GM21381 (cell line): ENCODE results near the gene CCZ1B.
"Not testable (repeated sequence)": the region's sequence is repeated elsewhere in the genome, so short reads cannot be mapped to it uniquely, and the experiment has no call there.

Experiments used
- ATAC-seq: cut with Tn5 transposase; IDR thresholded peaks from one replicate; pipeline ENCODE4 v1.9.1; 2021; ENCODE audit warnings: mild to moderate bottlenecking, moderate library complexity; ENCODE audit not compliant: unreplicated experiment

Gene CCZ1B

DNA sequence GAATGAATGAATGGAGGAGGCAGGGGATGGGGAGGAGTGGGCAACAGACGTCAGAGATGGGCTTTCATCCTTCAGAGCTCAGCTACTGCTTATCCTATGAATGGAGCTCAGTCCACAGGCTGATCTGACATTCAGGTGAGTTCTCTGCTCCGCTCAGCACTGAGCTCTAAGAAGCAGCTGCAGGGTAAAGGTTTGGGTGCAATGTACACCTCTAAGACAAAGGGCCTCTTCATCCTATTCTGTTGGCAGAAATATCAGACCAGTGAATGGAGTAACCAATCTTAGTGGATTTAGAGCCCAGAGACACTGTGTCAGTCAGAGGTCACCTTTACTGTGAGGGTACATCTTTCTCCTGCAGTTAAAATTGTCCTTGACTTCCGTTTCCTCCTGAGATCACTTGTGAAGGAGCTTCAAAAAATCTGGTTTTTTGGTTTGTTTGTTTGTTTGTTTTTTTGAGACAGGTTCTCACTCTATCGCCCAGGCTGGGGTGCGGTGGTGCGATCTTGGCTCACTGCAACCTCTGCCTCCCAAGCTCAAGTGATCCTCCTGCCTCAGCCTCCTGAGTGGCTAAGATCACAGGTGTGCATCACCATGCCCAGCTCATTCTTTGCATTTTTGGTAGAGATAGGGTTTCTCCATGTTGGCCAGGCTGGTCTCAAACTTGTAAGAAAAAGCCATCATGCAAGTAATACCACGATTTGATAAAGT is 5.1 kb upstream of the CCZ1B start:
- ATAC-seq = no peak

DNA sequence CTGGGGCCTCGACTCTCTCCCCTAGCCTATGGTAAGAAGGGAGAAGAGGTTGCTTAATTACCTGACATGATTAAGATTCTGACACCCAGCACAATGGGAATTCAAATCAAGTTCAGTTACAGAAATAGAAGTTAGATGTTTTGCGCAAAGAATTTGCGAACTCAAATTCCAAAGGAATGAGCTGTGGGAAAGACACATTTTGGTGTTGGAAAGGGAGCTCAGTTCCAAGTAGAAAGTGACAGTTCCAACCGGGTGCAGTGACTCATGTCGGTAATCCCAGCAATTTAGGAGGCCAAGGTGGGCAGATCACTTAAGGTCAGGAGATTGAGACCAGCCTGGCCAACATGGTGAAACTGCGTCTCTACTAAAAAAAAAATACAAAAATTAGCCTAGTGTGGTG is 4.0 kb upstream of the CCZ1B start:
- not testable (repeated sequence) for ATAC-seq

DNA sequence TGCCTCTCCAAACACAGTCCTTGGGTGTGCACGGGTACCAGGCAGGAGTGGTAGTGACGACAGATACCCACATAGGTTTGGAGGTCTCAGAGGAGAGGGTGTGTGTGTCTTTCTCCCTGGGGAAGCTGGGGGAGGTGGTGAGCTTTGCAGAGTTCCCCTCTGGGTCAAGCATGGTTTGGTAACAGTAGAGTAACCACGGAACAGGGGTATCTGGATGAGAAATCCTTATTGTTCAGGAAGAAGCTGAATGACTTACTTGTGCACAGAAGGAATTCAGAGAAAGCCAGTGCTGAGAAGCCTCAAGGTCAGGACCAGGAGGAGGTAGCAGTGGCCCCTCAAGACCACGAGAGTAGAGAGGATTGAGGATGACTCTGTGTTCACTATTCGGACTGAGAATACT is 3.5 kb upstream of the CCZ1B start:
- ATAC-seq = not testable (repeated sequence)

DNA sequence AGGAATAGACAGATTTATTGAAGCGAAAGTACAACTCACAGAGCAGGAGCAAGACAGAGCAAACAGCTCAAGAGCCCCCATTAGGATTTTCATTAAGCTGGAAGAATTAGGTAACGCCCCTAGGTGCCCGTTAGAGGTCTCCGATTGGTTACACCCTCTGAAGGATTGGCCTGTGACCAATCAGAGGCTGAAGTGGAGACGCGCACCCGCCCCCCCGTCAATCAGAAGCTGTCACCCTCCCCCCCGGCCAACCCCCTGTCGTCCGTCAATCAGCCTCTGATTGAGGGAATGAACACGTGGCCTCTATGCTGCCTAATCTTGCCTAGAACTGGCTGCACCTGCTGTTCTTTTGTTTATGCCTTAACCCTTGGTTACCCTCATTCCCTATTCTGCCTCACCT is 1.1 kb upstream of the CCZ1B start:
- not testable (repeated sequence) for ATAC-seq

DNA sequence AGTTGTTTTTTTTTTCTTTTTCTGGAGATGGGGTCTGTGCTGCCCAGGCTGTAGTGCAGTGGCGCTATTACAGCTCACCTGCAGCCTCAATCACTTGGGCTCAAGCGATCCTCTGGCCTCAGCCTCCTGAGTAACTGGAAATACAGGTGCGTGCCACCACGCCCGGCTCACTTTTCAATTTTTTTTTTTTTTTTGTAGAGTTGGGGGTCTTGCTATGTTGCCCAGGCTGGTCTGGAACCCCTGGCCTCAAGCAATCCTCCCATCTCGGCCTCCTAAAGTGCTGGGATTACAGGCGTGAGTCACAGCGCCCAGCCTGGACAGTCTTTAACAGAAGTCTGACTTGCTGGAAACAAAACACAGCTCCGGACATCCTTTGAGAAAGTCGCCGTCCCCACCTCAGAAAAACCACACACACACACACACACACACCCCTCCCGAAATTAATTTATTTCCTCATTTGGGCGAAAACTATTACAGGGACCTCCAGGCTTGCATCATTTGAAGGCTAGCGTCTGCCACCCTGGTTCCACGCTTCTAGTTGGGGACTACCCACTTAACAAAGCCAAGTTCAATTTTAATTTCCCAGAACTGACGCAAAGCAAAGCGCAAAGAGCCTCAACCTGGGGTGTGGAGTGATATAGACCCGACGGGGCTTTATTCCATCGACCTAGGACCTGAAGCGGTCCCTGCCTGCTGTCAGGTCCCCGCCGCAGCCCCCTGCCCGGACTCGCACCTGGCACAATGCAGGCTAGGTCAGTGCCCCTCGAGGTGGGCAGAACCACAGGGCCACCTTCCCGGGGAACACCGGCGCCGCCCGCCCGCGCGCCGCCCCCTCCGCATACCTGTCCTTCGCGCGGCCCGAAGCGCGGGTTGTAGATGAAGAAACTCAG is 594 bp downstream of the CCZ1B start:
- ATAC-seq = peak; percentile 47

DNA sequence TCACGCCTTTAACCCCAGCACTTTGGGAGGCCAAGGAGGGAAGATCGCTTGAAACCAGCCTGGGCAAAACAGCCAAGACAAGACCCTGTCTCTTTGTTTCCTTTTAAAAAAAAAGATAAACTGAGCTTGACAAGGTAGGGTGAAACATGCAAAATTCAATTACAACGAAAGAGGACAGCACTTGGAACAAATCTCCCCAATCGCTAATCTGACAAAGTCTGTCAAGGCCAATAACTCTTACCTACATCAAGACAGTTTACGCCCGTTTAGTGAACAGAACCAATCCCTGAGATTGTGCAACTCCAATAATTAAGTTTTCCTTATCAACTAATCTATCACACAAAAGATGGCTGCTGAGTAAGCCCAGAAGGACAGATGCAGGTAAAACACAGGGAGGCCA is 4.5 kb downstream of the CCZ1B start:
- ATAC-seq = not testable (repeated sequence)

DNA sequence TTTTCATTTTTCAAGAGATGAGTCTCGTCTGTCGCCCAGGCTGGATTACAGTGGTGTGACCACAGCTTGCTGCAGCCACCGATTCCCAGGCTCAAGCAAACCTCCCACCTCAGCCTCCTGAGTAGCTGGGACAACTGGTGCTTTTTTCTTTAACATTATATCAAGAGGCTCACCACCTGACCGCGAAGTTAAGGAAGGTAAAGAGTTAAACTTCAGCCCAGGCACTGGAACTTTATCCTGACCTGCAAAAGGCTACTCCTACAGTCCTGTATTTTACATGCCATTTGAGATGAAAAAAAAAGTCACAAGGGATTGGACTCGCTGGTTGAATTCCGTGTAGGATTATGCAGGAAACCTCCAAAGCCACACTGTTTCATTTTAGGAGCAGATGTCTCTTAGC is 10.6 kb downstream of the CCZ1B start:
- not testable (repeated sequence) for ATAC-seq

DNA sequence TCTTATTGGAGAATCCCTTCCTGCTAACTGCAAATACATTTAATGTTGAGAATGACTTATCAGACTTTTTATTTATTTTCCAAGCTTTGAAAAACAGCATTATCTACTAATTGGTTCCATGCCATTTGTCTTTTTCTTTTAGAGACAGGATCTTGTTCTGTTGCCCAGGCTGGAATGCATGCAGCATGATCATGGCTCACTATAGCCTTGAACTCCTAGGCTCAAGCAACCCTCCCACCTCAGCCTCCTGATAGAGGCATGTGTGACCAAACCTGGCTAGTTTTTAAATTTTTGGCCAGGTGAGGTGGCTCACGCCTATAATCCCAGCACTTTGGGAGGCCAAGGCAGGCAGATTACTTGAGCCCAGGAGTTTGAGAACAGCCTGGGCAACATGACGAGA is 13.1 kb downstream of the CCZ1B start:
- ATAC-seq = not testable (repeated sequence)

DNA sequence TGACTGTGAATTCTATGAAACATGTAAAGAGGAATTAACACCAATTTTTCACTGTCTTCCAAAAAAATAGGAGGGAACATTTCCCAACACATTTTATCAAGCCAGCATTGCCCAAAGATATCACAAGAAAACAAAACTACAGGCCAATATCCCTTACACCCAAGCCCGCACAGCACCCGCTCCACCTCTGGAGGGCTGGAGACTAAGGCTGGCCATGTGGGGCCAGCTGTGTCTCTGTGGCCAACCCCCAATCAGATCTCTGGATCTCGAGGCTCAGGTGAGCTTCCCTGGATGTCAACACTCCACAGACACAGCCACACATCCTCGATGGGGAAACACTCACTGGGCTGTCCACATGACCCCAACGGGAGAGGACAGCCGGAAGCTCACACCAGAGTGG is 18.1 kb downstream of the CCZ1B start:
- ATAC-seq = not testable (repeated sequence)

DNA sequence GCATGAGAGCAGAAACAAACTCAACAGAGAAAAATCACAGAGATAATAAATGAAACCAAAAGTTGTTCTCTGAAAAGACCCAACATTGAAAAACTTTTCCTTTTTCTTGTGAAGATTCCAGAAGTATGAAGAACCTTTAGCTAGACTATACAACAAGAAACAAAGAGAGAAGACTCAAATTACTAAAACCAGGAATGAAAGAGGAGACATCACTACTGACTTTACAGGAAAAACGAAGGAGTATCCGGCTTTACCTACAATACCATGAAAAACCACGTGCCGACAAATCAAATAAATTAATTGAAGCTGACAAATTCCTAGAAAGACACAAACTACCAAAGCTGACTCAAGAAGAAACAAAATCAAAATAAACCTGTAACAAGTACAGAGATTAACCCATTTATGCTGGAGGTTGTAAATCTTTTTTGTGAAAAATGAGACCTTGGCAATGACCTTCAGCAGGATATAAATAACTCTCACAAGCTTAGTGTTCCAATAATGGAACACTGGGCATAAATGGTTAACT is 18.6 kb downstream of the CCZ1B start:
- ATAC-seq = not testable (repeated sequence)

DNA sequence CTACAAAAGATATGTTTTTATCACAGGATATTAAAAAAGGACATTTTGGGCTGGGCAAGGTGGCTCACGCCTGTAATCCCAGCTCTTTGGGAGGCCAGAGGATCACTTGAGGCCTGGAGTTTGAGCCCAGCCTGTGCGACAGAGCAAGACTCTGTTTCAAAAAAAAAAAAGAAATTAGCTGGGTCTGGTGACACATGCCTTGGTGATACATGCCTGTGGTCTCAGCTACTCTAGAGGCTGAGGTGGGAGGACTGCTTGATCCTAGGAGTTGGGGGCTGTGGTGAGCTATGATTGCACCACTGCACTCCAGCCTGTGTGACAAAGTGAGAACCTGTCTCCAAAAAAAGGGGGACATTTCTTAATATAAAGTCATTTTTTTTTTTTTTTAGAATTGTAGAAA is 25.7 kb downstream of the CCZ1B start:
- ATAC-seq = not testable (repeated sequence)

DNA sequence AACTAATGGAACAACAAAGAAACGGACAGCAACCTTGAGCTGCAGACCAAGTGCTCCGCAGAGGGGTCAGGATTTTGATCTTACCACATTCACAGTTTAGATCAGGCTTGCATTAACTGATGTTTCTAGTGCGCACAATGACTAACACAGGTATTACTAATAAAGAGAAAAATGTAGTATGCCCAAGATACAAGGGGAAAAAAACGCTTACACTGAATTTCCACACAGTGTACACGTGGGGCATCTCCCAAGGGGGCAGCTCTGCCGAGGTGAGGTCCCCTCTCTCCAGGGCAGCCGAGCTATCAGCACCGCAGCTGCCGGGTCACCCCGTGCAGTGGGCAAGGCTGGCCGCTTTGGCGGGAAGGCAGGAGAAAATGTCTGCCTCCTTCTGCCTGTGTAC is 26.2 kb downstream of the CCZ1B start:
- ATAC-seq = not testable (repeated sequence)

DNA sequence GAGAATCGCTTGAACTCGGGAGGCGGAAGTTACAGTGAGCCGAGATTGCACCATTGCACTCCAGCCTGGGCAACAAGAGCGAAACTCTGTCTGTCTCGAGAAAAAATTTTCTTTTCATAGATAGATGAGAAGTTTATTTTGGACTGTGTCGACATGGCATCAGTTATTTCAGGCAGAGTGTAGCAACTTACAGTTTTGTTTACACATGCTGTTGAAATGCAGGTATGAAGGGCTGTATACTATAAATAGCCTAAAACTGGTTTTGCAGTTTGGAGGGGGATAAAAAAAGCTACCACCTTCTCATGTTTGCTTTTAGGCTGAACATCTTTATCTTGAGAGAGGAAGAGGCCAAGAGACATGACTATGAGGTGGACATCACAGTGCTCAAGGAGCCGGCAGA is 28.0 kb downstream of the CCZ1B start:
- ATAC-seq = not testable (repeated sequence)

DNA sequence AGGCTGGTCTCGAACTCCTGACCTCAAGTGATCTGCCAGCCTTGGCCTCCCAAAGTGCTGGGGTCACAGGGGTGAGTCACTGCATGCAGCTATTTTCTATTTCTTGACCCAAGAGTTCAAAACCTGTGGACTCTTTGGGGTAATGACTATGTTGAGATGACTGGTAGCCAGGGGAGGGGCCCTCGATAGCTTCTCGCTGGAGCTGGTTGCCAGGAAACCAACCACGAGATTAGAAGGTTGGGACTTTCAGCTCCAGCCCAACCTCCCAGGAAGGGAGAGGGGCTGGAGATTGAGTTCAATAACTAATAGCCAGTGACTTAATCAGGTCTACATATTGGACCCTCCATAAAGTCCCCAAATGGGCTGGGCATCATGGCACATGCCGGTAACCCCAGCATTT is 28.9 kb downstream of the CCZ1B start:
- ATAC-seq = not testable (repeated sequence)

DNA sequence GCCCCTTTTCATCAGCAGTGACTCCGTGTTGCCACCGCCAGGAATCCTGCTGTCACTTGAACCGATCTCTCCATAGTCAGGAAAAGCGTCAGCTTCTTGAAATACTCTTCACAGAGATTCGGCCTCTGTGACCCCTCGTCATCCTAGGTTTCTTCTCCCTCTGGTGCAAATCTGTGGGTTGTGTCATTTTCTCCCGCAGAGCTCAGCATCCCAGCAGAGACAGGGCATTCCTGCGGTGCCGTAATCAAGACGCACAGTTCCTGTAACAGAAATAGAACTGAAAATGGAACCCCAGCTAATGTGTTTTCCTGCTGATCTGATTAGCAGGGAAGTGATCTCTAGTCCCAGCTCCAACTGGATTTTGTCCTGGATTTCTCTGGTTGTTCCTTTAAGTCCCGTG is 31.8 kb downstream of the CCZ1B start:
- ATAC-seq = not testable (repeated sequence)

DNA sequence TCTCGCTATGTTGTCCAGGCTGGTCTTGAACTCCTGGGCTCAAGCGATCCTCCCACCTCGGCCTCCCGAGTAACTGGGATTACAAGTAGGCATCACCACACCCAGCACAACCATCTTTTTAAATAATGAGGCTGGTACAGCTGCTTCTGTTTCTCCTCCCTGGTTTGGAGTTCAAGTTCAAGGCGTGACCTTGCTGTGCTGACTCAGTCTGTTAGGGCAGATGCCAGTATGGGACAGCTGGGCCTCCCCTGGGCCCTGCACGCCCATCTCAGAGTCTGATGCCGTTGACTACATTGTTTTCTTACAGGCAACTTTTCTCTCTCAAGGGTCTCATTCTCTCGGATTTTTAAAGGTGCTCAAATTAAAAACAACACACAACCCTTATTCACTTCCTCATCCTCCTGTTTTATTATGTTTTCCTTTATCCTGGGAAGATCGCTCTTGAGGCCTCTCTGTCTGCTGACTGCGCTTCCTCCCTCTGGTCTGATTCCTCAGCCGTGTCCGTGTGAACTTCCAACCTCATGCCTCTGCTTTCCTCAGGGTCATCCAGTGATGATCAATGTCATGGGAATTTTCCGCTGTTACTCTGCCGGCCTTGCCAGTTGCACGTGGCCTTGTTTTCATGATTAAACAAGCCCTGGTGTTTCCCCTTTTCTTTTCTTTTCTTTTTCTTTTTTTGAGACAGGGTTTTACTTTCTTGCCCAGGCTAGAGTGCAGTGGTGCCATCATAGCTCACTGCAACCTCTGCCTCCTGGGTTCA is 33.8 kb downstream of the CCZ1B start:
- not testable (repeated sequence) for ATAC-seq

DNA sequence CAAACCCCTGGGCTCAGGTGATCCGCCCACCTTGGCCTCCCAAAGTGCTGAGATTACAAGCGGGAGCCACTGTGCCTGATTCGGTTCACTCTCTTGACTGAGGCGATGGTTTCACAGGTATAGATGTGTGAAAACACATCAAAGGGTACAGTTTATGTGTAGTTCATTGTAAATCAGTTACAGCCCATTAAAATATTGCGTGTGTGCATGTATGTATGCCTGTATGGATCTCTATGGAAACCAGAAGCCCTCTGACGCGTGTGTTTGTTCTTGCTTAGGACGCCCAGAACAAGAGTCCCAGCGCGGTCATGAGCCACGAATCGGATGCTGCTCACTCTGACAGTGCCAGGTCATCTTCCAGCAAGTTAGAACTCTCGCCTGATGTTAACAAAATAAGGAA is 36.7 kb downstream of the CCZ1B start:
- ATAC-seq = not testable (repeated sequence)

DNA sequence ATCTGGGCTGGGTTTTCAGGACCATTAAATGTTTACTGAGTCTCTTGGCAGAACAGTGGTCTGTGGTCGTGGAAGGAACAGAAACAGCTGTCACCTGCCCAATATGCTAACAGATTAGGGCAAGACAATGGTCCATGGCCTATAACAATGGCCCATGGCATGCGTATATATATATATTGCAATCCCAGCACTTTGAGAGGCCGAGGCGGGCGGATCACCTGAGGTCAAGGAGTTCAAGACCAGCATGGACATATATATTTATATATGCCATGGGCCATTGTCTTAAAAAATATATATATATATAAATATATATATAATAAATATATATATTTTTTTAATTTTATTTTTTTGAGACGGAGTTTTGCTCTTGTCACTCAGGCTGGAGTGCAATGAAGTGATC is 44.5 kb downstream of the CCZ1B start:
- ATAC-seq = not testable (repeated sequence)

DNA sequence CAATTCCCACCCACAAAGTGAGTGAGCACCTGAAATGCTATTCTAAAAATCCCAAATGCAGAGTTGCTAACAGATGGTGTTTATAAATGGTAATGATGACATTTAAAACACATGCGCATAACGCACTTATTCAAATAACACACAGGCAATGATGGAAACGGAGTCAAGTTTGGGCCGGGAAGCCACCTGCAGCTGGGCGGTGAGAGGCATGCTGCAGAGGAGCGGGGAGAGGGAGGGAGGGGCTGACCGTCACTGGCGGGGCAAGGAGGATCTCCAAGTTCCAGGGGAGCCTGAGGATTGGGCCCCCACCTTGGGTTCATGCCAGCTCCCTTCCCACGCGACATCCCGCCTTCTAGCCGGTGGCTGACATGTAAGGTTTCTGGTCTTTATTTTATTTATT is 64.9 kb downstream of the CCZ1B start:
- not testable (repeated sequence) for ATAC-seq

DNA sequence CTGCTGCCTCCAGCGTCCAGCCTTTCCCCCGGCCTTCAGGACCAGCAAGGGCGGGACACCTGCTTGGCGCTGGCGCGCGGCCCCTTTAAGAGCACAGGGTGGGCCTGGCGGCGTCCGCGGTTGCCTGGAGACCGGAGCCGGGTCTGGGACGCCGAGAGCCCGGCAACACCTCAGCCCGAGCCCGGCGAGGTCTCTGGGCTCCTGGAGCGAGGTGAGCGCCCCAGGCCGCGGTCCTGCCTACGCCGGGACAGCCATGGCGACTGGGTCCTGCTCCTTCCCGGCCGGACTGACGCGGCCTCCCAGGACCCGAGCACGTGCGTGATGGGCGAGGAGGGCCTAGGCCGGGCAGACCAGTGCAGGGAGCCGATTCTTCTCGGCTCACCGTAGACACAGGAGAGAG is 72.1 kb downstream of the CCZ1B start, which contains the start of gene RSPH10B2:
TSS of gene RSPH10B2 (plus strand) at position 140 of the 400 bp plus-strand sequence. CDS start 3,575 bp downstream, outside the sequence.
- ATAC-seq = not testable (repeated sequence)

DNA sequence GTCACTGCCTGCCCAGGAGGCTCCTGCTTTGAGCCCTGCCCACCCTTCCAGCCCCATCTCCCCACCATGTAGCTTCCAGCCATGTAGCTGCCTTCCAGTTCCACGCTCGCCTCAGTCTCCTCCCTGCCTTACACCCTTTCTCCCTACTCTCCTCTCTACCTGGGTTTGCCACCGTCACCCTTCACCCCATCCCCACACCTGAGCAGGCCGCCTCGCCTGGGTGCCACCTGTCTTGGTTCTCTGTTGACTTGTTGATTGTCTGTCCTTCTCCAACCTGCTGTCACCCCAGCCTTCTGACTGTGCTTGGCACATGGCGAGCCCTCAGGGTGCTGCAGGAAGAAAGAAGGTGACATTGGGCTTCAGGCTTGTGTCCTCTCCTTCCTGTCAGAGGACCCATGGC is 75.9 kb downstream of the CCZ1B start:
- not testable (repeated sequence) for ATAC-seq
